ENCODE measurements around the gene NRN1L.

The NRN1L gene

GRCh38 chr16:67883146-67883871 is 1.4 kb upstream of the NRN1L start:
- no peak for TF ChIP-seq FOXM1 (IDR thresholded peaks at IDR 0.05; ENCODE audit: borderline replicate concordance)
- TF ChIP-seq BHLHE40 (IDR thresholded peaks at IDR 0.05; ENCODE audit: borderline replicate concordance), result no peak
- TF ChIP-seq CTBP1 (IDR thresholded peaks at IDR 0.05; ENCODE audit: borderline replicate concordance), result no peak
- TF ChIP-seq L3MBTL2 (conservative IDR thresholded peaks at IDR 0.05), result no peak
- TF ChIP-seq HDGF (IDR thresholded peaks at IDR 0.05; ENCODE audit: borderline replicate concordance), result no peak
- no peak for TF ChIP-seq PKNOX1 (IDR thresholded peaks at IDR 0.05)
- no peak for TF ChIP-seq NFRKB (IDR thresholded peaks at IDR 0.05)
- TF ChIP-seq SP1 (IDR thresholded peaks at IDR 0.05), result no peak
- TF ChIP-seq SUZ12 (IDR thresholded peaks at IDR 0.05), result no peak
- no peak for DNase-seq (ENCODE audit: extremely low spot score)
- POLR2A ChIA-PET, result interaction anchor here (1.2 to 1.7 kb wide), 5 partner anchors 9 to 52 kb away, joined by 3 to 4 read pairs (median 4); no protein-coding TSS in a partner anchor
- CTCF ChIA-PET, result interaction anchor here (0.6 to 2.3 kb wide), 15 partner anchors 9 to 233 kb away, joined by 3 to 8 read pairs (median 5); partner anchors contain the start of genes CTRL and EDC4

- CTCF ChIA-PET, result interaction anchor here (0.5 to 2.3 kb wide), 19 partner anchors 9 to 282 kb away, joined by 3 to 8 read pairs (median 5); partner anchors contain the start of genes CTRL and EDC4
- no peak for TF ChIP-seq FOXM1 (IDR thresholded peaks at IDR 0.05; ENCODE audit: borderline replicate concordance)
- no peak for TF ChIP-seq LEF1 (IDR thresholded peaks at IDR 0.05; ENCODE audit: borderline replicate concordance)
- no peak for TF ChIP-seq BHLHE40 (IDR thresholded peaks at IDR 0.05; ENCODE audit: borderline replicate concordance)
- TF ChIP-seq SUZ12 (IDR thresholded peaks at IDR 0.05), result no peak
- no peak for TF ChIP-seq FOXK2 (IDR thresholded peaks at IDR 0.05)
- no peak for TF ChIP-seq L3MBTL2 (conservative IDR thresholded peaks at IDR 0.05)
- TF ChIP-seq PKNOX1 (IDR thresholded peaks at IDR 0.05), result no peak
- no peak for TF ChIP-seq HDGF (IDR thresholded peaks at IDR 0.05; ENCODE audit: borderline replicate concordance)
- no peak for TF ChIP-seq SP1 (IDR thresholded peaks at IDR 0.05)
- no peak for TF ChIP-seq ARNT (IDR thresholded peaks at IDR 0.05)
- TF ChIP-seq TARDBP (IDR thresholded peaks at IDR 0.05), result no peak
- no peak for TF ChIP-seq ZNF384 (IDR thresholded peaks at IDR 0.05)
- no peak for TF ChIP-seq NFRKB (IDR thresholded peaks at IDR 0.05)
- no peak for TF ChIP-seq CTBP1 (IDR thresholded peaks at IDR 0.05; ENCODE audit: borderline replicate concordance)
- TF ChIP-seq FOXA1 (IDR thresholded peaks at IDR 0.05), result no peak
- no peak for TF ChIP-seq ELF4 (IDR thresholded peaks at IDR 0.05)
- peak; percentile 74 for DNase-seq (ENCODE audit: extremely low spot score)
- POLR2A ChIA-PET, result interaction anchor here (1.4 to 1.7 kb wide), 4 partner anchors 8 to 52 kb away, joined by 3 to 4 read pairs (median 4); no protein-coding TSS in a partner anchor
Observed at GRCh38 chr16:67883872-67884261, 818 bp upstream of the NRN1L start.

- ChIA-PET POLR2A (interaction anchor here (0.8 to 1.1 kb wide), 2 partner anchors 12 to 225 kb away, joined by 4 read pairs; partner anchors contain the start of genes ACD, EDC4 and PARD6A), CTCF (interaction anchor here (0.8 kb wide), 1 partner anchor 12 kb away, joined by 3 read pairs; the partner anchor contains the start of gene EDC4)
- TF ChIP-seq SP1 (IDR thresholded peaks at IDR 0.05), result no peak
- TF ChIP-seq SUZ12 (IDR thresholded peaks at IDR 0.05), result no peak
- TF ChIP-seq BHLHE40 (IDR thresholded peaks at IDR 0.05; ENCODE audit: borderline replicate concordance), result no peak
- TF ChIP-seq TARDBP (IDR thresholded peaks at IDR 0.05), result no peak
- no peak for TF ChIP-seq FOXK2 (IDR thresholded peaks at IDR 0.05)
- TF ChIP-seq FOXM1 (IDR thresholded peaks at IDR 0.05; ENCODE audit: borderline replicate concordance), result no peak
- TF ChIP-seq ZNF384 (IDR thresholded peaks at IDR 0.05), result no peak
- no peak for TF ChIP-seq CTBP1 (IDR thresholded peaks at IDR 0.05; ENCODE audit: borderline replicate concordance)
- no peak for TF ChIP-seq LEF1 (IDR thresholded peaks at IDR 0.05; ENCODE audit: borderline replicate concordance)
- no peak for TF ChIP-seq PKNOX1 (IDR thresholded peaks at IDR 0.05)
- TF ChIP-seq NFRKB (IDR thresholded peaks at IDR 0.05), result no peak
- no peak for TF ChIP-seq ELF4 (IDR thresholded peaks at IDR 0.05)
- no peak for TF ChIP-seq ARNT (IDR thresholded peaks at IDR 0.05)
- TF ChIP-seq L3MBTL2 (conservative IDR thresholded peaks at IDR 0.05), result no peak
- TF ChIP-seq FOXA1 (IDR thresholded peaks at IDR 0.05), result no peak
- TF ChIP-seq HDGF (IDR thresholded peaks at IDR 0.05; ENCODE audit: borderline replicate concordance), result no peak
- no peak for DNase-seq (ENCODE audit: extremely low spot score)
Observed at GRCh38 chr16:67885545-67885944, 860 bp downstream of the NRN1L start.

GRCh38 chr16:67885976-67886375 is 1.3 kb downstream of the NRN1L start:
- POLR2A ChIA-PET, result interaction anchor here (0.8 to 1.2 kb wide), 4 partner anchors 11 to 226 kb away, joined by 3 to 4 read pairs (median 4); partner anchors contain the start of genes ACD, DDX28, DUS2 and EDC4
- TF ChIP-seq ARNT (IDR thresholded peaks at IDR 0.05), result no peak
- no peak for TF ChIP-seq L3MBTL2 (conservative IDR thresholded peaks at IDR 0.05)
- TF ChIP-seq SUZ12 (IDR thresholded peaks at IDR 0.05), result no peak
- TF ChIP-seq FOXA1 (IDR thresholded peaks at IDR 0.05), result no peak
- no peak for TF ChIP-seq ZNF384 (IDR thresholded peaks at IDR 0.05)
- no peak for TF ChIP-seq LEF1 (IDR thresholded peaks at IDR 0.05; ENCODE audit: borderline replicate concordance)
- no peak for TF ChIP-seq TARDBP (IDR thresholded peaks at IDR 0.05)
- no peak for TF ChIP-seq FOXM1 (IDR thresholded peaks at IDR 0.05; ENCODE audit: borderline replicate concordance)
- TF ChIP-seq SP1 (IDR thresholded peaks at IDR 0.05), result no peak
- no peak for TF ChIP-seq FOXK2 (IDR thresholded peaks at IDR 0.05)
- TF ChIP-seq CTBP1 (IDR thresholded peaks at IDR 0.05; ENCODE audit: borderline replicate concordance), result no peak
- no peak for DNase-seq (ENCODE audit: extremely low spot score)
- CTCF ChIA-PET, result interaction anchor here (0.8 kb wide), 1 partner anchor 13 kb away, joined by 3 read pairs; the partner anchor contains the start of gene EDC4

- no peak for DNase-seq (ENCODE audit: extremely low spot score)
- POLR2A ChIA-PET, result interaction anchor here (0.8 to 1.2 kb wide), 3 partner anchors 11 to 226 kb away, joined by 3 to 4 read pairs (median 3); partner anchors contain the start of genes ACD, DDX28, DUS2 and PARD6A
- CTCF ChIA-PET, result interaction anchor here (0.8 kb wide), 1 partner anchor 13 kb away, joined by 3 read pairs; the partner anchor contains the start of gene EDC4
- TF ChIP-seq LEF1 (IDR thresholded peaks at IDR 0.05; ENCODE audit: borderline replicate concordance), result no peak
- no peak for TF ChIP-seq FOXK2 (IDR thresholded peaks at IDR 0.05)
- TF ChIP-seq PKNOX1 (IDR thresholded peaks at IDR 0.05), result no peak
- TF ChIP-seq FOXM1 (IDR thresholded peaks at IDR 0.05; ENCODE audit: borderline replicate concordance), result no peak
- TF ChIP-seq HDGF (IDR thresholded peaks at IDR 0.05; ENCODE audit: borderline replicate concordance), result no peak
- no peak for TF ChIP-seq SUZ12 (IDR thresholded peaks at IDR 0.05)
- TF ChIP-seq NFRKB (IDR thresholded peaks at IDR 0.05), result no peak
- TF ChIP-seq ZNF384 (IDR thresholded peaks at IDR 0.05), result no peak
- TF ChIP-seq ELF4 (IDR thresholded peaks at IDR 0.05), result no peak
- TF ChIP-seq TARDBP (IDR thresholded peaks at IDR 0.05), result no peak
- TF ChIP-seq ARNT (IDR thresholded peaks at IDR 0.05), result no peak
- no peak for TF ChIP-seq CTBP1 (IDR thresholded peaks at IDR 0.05; ENCODE audit: borderline replicate concordance)
- TF ChIP-seq BHLHE40 (IDR thresholded peaks at IDR 0.05; ENCODE audit: borderline replicate concordance), result no peak
- TF ChIP-seq SP1 (IDR thresholded peaks at IDR 0.05), result no peak
Observed at GRCh38 chr16:67886387-67886786, 1.7 kb downstream of the NRN1L start.
